PC-3 (cell line): ENCODE results near the gene ADAMTS5.

Experiments used
- CTCF ChIP-seq: fragments of 300-600 bp; sonication (generic); conservative IDR thresholded peaks from 2 replicates; pipeline ENCODE4 v1.5.1; 2017; ENCODE audit warnings: antibody characterized with exemption, low read depth, mild to moderate bottlenecking, low read length
- EZH2 ChIP-seq: fragments of 300-600 bp; sonication (generic); IDR thresholded peaks from one replicate; pipeline ENCODE4 v1.6.1; 2017; ENCODE audit warnings: antibody characterized with exemption, mild to moderate bottlenecking, low read length; ENCODE audit not compliant: unreplicated experiment

GRCh38 chr21:26933448-26933847 lies 33.4 kb downstream of the ADAMTS5 start:
- TF ChIP-seq CTCF, result no peak
- no peak for TF ChIP-seq EZH2
